Measurements from ENCODE around the gene RCSD1. TPM values are rescaled to one million over a fixed set of nuclear protein-coding genes. Genes with fewer than 3 reads are reported as not detected.
A peak's percentile ranks its signal among the peaks of the same experiment; 100 is the strongest.

Gene RCSD1
- total and polyA plus RNA-seq, 12 donors: 3.3 to 15.4 (median 9.4) TPM

DNA sequence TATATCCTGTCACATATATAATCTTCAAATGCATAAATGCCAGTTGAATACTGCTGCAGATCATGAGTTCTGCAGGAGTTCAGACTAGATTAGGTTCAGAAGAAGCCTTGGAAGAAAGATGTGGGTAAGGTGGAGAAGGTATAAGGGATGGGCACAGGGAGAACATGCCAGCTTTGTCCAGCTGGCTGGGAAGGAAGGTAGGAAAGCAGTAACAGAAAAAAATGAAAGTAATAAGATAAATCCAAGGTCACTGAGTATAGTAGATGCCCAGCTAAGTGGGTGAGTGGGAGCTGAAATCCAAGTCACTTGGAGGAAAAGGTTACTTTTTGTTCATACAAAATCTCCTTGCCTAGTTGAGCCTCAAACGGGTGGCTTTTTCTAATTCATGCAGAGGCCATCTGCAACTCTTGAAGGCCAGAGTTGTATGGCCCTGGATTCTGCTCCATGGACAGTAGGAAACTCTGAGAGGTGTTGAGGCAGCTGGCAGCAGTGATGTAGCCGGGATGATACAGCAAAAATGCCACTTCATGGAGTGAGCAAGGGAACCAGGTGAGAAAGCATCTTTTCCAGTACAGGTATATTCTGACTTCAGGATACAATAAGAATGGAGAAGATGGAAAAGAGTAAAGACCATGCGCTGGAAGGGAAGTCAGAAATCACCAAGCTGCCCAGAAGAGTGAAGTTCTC, 3.4 kb downstream of the RCSD1 start:
- H3K36me3 ChIP-seq (replicated peaks in 1 of 2): no peaks in the 10 kb centered on the region
- DNase-seq: no peak
- TF ChIP-seq POLR2A (IDR thresholded peaks at IDR 0.05): no peak
- intact Hi-C loops (cut with DNase I): no loop called here
- WGBS, 4 donors: 71 to 94% (median 86%) methylated on average over 3 of the region's 3 CpGs
- H3K9me3 ChIP-seq (replicated peaks in 1 of 3): no peaks in the 10 kb centered on the region
- H3K27ac ChIP-seq: no peak overlapping the region
- H3K4me1 ChIP-seq (replicated peaks in 1 of 2): peaks cover 0 to 25% of the 10 kb centered on the region in 2 donors
- no peak overlapping the region for H3K4me3 ChIP-seq
- H3K27me3 ChIP-seq: no peaks in the 10 kb centered on the region

GRCh38 chr1:167634435-167634834, 4.4 kb downstream of the RCSD1 start:
- intact Hi-C loops (cut with DNase I): no loop called here
- no peak for TF ChIP-seq CTCF (IDR thresholded peaks at IDR 0.05)
- TF ChIP-seq POLR2A (IDR thresholded peaks at IDR 0.05): no peak
- no peak overlapping the region for H3K27ac ChIP-seq
- no peaks in the 10 kb centered on the region for H3K27me3 ChIP-seq
- H3K4me1 ChIP-seq (replicated peaks in 1 of 2): peaks cover 0 to 18% of the 10 kb centered on the region in 2 donors
- H3K36me3 ChIP-seq (replicated peaks in 1 of 2): no peaks in the 10 kb centered on the region
- no peak overlapping the region for H3K4me3 ChIP-seq
- WGBS, 4 donors: 81 to 92% (median 88%) methylated on average over 2 of the region's 2 CpGs
- no peaks in the 10 kb centered on the region for H3K9me3 ChIP-seq (replicated peaks in 1 of 3)
- no peak for DNase-seq

DNA sequence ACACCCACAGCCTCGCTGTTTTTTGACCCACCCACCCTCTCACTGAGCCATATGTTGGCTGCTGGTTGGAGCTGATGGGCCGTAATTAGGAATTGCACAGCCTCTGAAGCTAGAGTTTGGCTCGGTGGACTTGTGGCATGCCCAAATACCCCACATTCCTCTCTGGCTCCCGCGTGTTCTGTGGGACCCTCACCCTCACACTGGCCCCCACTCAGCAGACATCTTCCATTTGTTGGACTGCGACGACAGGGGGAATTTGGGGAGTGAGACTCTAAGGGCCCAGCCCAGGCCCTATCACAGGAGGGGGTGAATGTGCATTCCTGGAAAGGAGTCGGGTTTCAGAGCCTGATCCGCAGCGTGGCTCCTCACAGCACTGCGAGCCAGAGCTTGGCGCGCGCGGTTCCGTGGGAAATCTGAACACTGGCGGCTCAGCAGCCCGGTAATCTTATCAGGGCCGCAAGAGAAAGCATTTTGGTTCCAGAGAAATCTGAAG, 5.2 kb downstream of the RCSD1 start:
- Histone ChIP-seq H3K36me3 (replicated peaks in 1 of 2) (no peaks in the 10 kb centered on the region), H3K27me3 (no peaks in the 10 kb centered on the region), H3K4me3 (no peak overlapping the region), H3K27ac (no peak overlapping the region), H3K4me1 (replicated peaks in 1 of 2) (peaks cover 0 to 13% of the 10 kb centered on the region in 2 donors), H3K9me3 (replicated peaks in 1 of 3) (no peaks in the 10 kb centered on the region)
- no peak for TF ChIP-seq POLR2A (IDR thresholded peaks at IDR 0.05)
- no peak for TF ChIP-seq CTCF (IDR thresholded peaks at IDR 0.05)
- DNase-seq: peak in 1 of 7 donors; percentile 26
- intact Hi-C loops (cut with DNase I): no loop called here
- 43 to 61% (median 53%) methylated on average over 13 to 19 of the region's 19 CpGs for WGBS, 4 donors

GRCh38 chr1:167635941-167636340, 5.9 kb downstream of the RCSD1 start:
- peak in 1 of 7 donors; percentile 12 for DNase-seq
- Histone ChIP-seq H3K4me1 (replicated peaks in 1 of 2) (peaks cover 0 to 13% of the 10 kb centered on the region in 2 donors), H3K9me3 (replicated peaks in 1 of 3) (no peaks in the 10 kb centered on the region), H3K36me3 (replicated peaks in 1 of 2) (no peaks in the 10 kb centered on the region), H3K4me3 (no peak overlapping the region), H3K27me3 (no peaks in the 10 kb centered on the region), H3K27ac (no peak overlapping the region)
- intact Hi-C loops (cut with DNase I): no loop called here
- TF ChIP-seq POLR2A (IDR thresholded peaks at IDR 0.05): no peak
- TF ChIP-seq CTCF (IDR thresholded peaks at IDR 0.05): no peak
- WGBS, 4 donors: 56 to 74% (median 71%) methylated on average over 3 of the region's 3 CpGs

DNA sequence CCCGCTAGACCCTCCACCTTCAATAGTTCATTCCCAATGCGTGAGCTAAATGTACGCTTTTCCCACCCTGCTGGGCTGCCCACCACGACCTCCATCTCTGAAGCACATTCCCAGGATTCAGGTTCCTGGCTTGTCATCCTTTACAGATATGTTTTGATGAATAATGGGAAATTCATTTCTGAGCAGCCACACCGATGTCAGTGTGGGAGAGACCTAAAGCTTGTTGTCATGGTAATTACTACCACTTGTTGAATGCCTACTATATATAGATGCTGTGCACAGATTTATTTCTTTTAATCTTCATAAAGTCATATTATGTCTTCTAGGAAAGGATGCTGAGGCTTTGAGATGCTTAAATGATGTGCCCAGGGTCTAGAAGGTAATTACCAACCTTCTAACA, 8.0 kb downstream of the RCSD1 start:
- DNase-seq: no peak
- Histone ChIP-seq H3K36me3 (replicated peaks in 1 of 2) (no peaks in the 10 kb centered on the region), H3K9me3 (replicated peaks in 1 of 3) (no peaks in the 10 kb centered on the region), H3K27ac (peak overlapping the region in 1 of 5 donors; percentile 1), H3K4me3 (no peak overlapping the region), H3K4me1 (replicated peaks in 1 of 2) (peaks cover 0 to 13% of the 10 kb centered on the region in 2 donors), H3K27me3 (no peaks in the 10 kb centered on the region)
- TF ChIP-seq POLR2A (IDR thresholded peaks at IDR 0.05): no peak
- TF ChIP-seq CTCF (IDR thresholded peaks at IDR 0.05): no peak
- intact Hi-C loops (cut with DNase I): no loop called here
- 60 to 75% (median 68%) methylated on average over 5 of the region's 5 CpGs for WGBS, 4 donors
